GM23248 (cell line): ENCODE results near the gene MYH7B.

Experiments used
- EZH2 ChIP-seq: fragments of 200-600 bp; sonication (generic); IDR thresholded peaks from 2 replicates; pipeline ENCODE4 v1.6.1; 2018; ENCODE audit warnings: antibody characterized with exemption, mild to moderate bottlenecking; ENCODE audit not compliant: insufficient read depth, poor library complexity, severe bottlenecking
- EZH2phosphoT487 ChIP-seq: fragments of 200-600 bp; sonication (generic); IDR thresholded peaks from 2 replicates; pipeline ENCODE4 v1.6.1; 2018; ENCODE audit warnings: antibody characterized with exemption, moderate library complexity, mild to moderate bottlenecking, low read depth; ENCODE audit not compliant: insufficient read depth

- no peak for TF ChIP-seq EZH2
- no peak for TF ChIP-seq EZH2phosphoT487
Observed at GRCh38 chr20:34986311-34987287, 30.9 kb downstream of the MYH7B start.
